Omental fat pad (tissue), 4 donors: ENCODE measurements around the gene CSK. TPM values are rescaled to one million over a fixed set of nuclear protein-coding genes. Genes with fewer than 3 reads are reported as not detected.

Experiments used
- ATAC-seq: fragments of 150-250 bp; one replicate; pipeline ENCODE4 v1.9.1; 2016; ENCODE audit warnings: mild to moderate bottlenecking, moderate library complexity; ENCODE audit not compliant: low FRiP score
- DNase-seq: peaks from one replicate; pipeline ENCODE4 v3.0.0-alpha.2; 2019; ENCODE audit warnings: low spot score
- CTCF ChIP-seq, 3 donors: fragments of 450-650 bp; IDR thresholded peaks; one replicate each; pipeline ENCODE4 v1.5.1; 2016 to 2017; ENCODE audit warnings: antibody characterized with exemption in 3 of 3, mild to moderate bottlenecking in 3 of 3, moderate library complexity in 2 of 3
- total RNA-seq, 4 donors: library from RNA; depleted of rRNA; stranded (reverse); fragments of >200 nt; gene quantifications; one replicate each; pipeline ENCODE4 v1.1.0, GENCODE V29; 2016

The CSK gene
- total RNA-seq, 4 donors from 2014 or later, result 11.6 to 43.2 (median 28.2) TPM

- TF ChIP-seq CTCF (IDR thresholded peaks at IDR 0.05), result no peak
- no peak for ATAC-seq
- no peak for DNase-seq
Observed at GRCh38 chr15:74826921-74827320, 45.0 kb downstream of the CSK start.

GRCh38 chr15:74827614-74828013 lies 45.7 kb downstream of the CSK start:
- TF ChIP-seq CTCF (IDR thresholded peaks at IDR 0.05), result no peak
- DNase-seq (no peak), ATAC-seq (no peak)

GRCh38 chr15:74828835-74829234 lies 47.0 kb downstream of the CSK start:
- no peak for ATAC-seq
- no peak for TF ChIP-seq CTCF (IDR thresholded peaks at IDR 0.05)
- no peak for DNase-seq

GRCh38 chr15:74829486-74829885 lies 47.6 kb downstream of the CSK start:
- ATAC-seq (no peak), DNase-seq (no peak)
- no peak for TF ChIP-seq CTCF (IDR thresholded peaks at IDR 0.05)

GRCh38 chr15:74829991-74830390 lies 48.1 kb downstream of the CSK start:
- ATAC-seq, result no peak
- TF ChIP-seq CTCF (IDR thresholded peaks at IDR 0.05), result no peak

GRCh38 chr15:74830868-74831267 lies 49.0 kb downstream of the CSK start:
- DNase-seq, result no peak
- no peak for TF ChIP-seq CTCF (IDR thresholded peaks at IDR 0.05)
- no peak for ATAC-seq

More at GRCh38 chr15:74829991-74830390, 48.1 kb downstream of the CSK start:
- DNase-seq, result no peak

GRCh38 chr15:74831813-74832495 lies 50.1 kb downstream of the CSK start:
- DNase-seq (no peak), ATAC-seq (no peak)
- TF ChIP-seq CTCF (IDR thresholded peaks at IDR 0.05), result no peak
